A549 treated with CORT108297 at 1 μM for 4 hours (cell line): ENCODE measurements around the gene OVAAL. TPM values are rescaled to one million over a fixed set of nuclear protein-coding genes. Genes with fewer than 3 reads are reported as not detected.

ENCODE experiments used
- total RNA-seq: library from RNA; stranded (reverse); fragments of 200-300 nt; extraction: Qiagen RNA extraction; gene quantifications from 5 replicates; pipeline ENCODE4 v1.2.3, GENCODE V29; 2022

Gene OVAAL
- total RNA-seq, result 0.06 to 0.12 TPM (median 0.08 TPM) in 3 of 5 replicates, not detected in the others

GRCh38 chr1:180558664-180559063 is at the start of gene OVAAL:
Gene OVAAL, plus strand, starts transcription at chr1:180558964.

Other genes with a start within 250 kb of the OVAAL start
- gene ACBD6, start 56.4 kb upstream of the OVAAL start, total RNA-seq, result 49.4 to 58.8 TPM (median 56.0 TPM) in 5 replicates
- 18.3 to 29.5 TPM (median 21.4 TPM) in 5 replicates for gene XPR1, start 73.1 kb downstream of the OVAAL start, total RNA-seq